ENCODE results near the gene PER1.
"Not testable (repeated sequence)": the region's sequence is repeated elsewhere in the genome, so short reads cannot be mapped to it uniquely, and the experiment has no call there.

The PER1 gene

GRCh38 chr17:8118769-8119580, 33.2 kb downstream of the PER1 start:
- DNase-seq: peak; percentile 92

GRCh38 chr17:8117980-8118768, 34.0 kb downstream of the PER1 start, which contains the start of gene ALOXE3:
Gene ALOXE3, minus strand, starts transcription at chr17:8118514. Its CDS starts 524 bp downstream, at chr17:8117990.
- no peak for DNase-seq

- DNase-seq: no peak
Measured at GRCh38 chr17:8117367-8117979, 34.7 kb downstream of the PER1 start.

- DNase-seq: no peak
Measured at GRCh38 chr17:8116776-8117175, 35.4 kb downstream of the PER1 start.

- DNase-seq: no peak
Measured at GRCh38 chr17:8110907-8111306, 41.3 kb downstream of the PER1 start.

GRCh38 chr17:8110456-8110804, 41.8 kb downstream of the PER1 start:
- no peak for DNase-seq

- peak; percentile 79 for DNase-seq
Measured at GRCh38 chr17:8109661-8110455, 42.3 kb downstream of the PER1 start.

GRCh38 chr17:8108972-8109660, 43.1 kb downstream of the PER1 start:
- no peak for DNase-seq

- not testable (repeated sequence) for DNase-seq
Measured at GRCh38 chr17:8106980-8107379, 45.2 kb downstream of the PER1 start.

- DNase-seq: no peak
Measured at GRCh38 chr17:8105957-8106398, 46.2 kb downstream of the PER1 start.

GRCh38 chr17:8104911-8105310, 47.3 kb downstream of the PER1 start:
- no peak for DNase-seq

GRCh38 chr17:8103549-8103948, 48.7 kb downstream of the PER1 start:
- DNase-seq: no peak

GRCh38 chr17:8101721-8102120, 50.5 kb downstream of the PER1 start:
- no peak for DNase-seq

GRCh38 chr17:8100763-8101162, 51.4 kb downstream of the PER1 start:
- no peak for DNase-seq

GRCh38 chr17:8100111-8100510, 52.1 kb downstream of the PER1 start:
- no peak for DNase-seq

- DNase-seq: no peak
Measured at GRCh38 chr17:8096541-8096940, 55.7 kb downstream of the PER1 start.

GRCh38 chr17:8095361-8095760, 56.8 kb downstream of the PER1 start:
- no peak for DNase-seq

- DNase-seq: no peak
Measured at GRCh38 chr17:8091033-8091687, 61.0 kb downstream of the PER1 start.
